Body of pancreas (tissue), 4 donors: ENCODE data around the gene IFT27. TPM values are rescaled to one million over a fixed set of nuclear protein-coding genes. Genes with fewer than 3 reads are reported as not detected.
A peak's percentile ranks its signal among the peaks of the same experiment; 100 is the strongest.

ENCODE experiments used
- ATAC-seq: fragments of 150-250 bp; one replicate; pipeline ENCODE4 v1.9.1; 2016
- DNase-seq, 4 donors: peaks; one replicate each; pipeline ENCODE4 v3.0.0-alpha.2; 2019
- H3K27ac ChIP-seq, 4 donors: fragments of 200-600 bp; sonication (generic); 1 replicate in 3 of 4; 2 replicates in 1 of 4; pipeline versions ENCODE4 v1.5.1 to v1.6.1; 2016 to 2019; ENCODE audit warnings: mild to moderate bottlenecking in 1 of 4, mixed read lengths in 1 of 4, moderate library complexity in 1 of 4
- H3K27me3 ChIP-seq, 2 donors: fragments of 200-600 bp; sonication (generic); one replicate each; pipeline ENCODE4 v1.6.0; 2016; ENCODE audit warnings: mild to moderate bottlenecking in 1 of 2
- H3K36me3 ChIP-seq, 2 donors: fragments of 200-600 bp; sonication (generic); replicated peaks in 1 of 2; 2 replicates each; pipeline ENCODE4 v1.5.1; 2016; ENCODE audit warnings: low read depth in 2 of 2; ENCODE audit not compliant: insufficient read depth in 1 of 2
- H3K4me1 ChIP-seq: fragments of 200-600 bp; sonication (generic); one replicate; pipeline ENCODE4 v1.6.0; 2016
- H3K4me3 ChIP-seq, 2 donors: fragments of 200-600 bp; sonication (generic); 1 replicate in 1 of 2; 2 replicates in 1 of 2; pipeline ENCODE4 v1.5.1; 2016 to 2019
- H3K9me3 ChIP-seq, 3 donors: fragments of 200-600 bp; sonication (generic); 1 replicate in 2 of 3; 2 replicates in 1 of 3; pipeline ENCODE4 v1.5.1; 2016
- POLR2A ChIP-seq, 3 donors: fragments of 450-650 bp; IDR thresholded peaks; one replicate each; pipeline ENCODE4 v1.6.1; 2016; ENCODE audit warnings: antibody characterized with exemption in 3 of 3, mild to moderate bottlenecking in 2 of 3
- WGBS, 2 donors: methylation state at CpG; one replicate each; pipeline ENCODE4 v1.1.5; 2017; 5-methylcytosine and 5-hydroxymethylcytosine counted together
- intact Hi-C: fragments of 100-400 bp; cut with DNase I; formaldehyde crosslinking; loops from one replicate; pipeline ENCODE4 v1.15.1; 2023
- total RNA-seq, 2 donors: library from RNA; depleted of rRNA; stranded (reverse); fragments of >200 nt; gene quantifications; one replicate each; pipeline ENCODE4 v1.1.0, GENCODE V29; 2016
- TF ChIP-seq, protein P1 (sequence below), 7 experiments: fragments of 450-650 bp in 4 of 7; fragments of 200-600 bp in 3 of 7; sonication (generic) in 3 of 7; IDR thresholded peaks; one replicate each; pipeline ENCODE4 v1.5.1; 2016 to 2019; ENCODE audit warnings: antibody characterized with exemption in 7 of 7

IFT27 gene
- total RNA-seq, 2 donors from 2014 or later, result 7.6 to 15.8 TPM

DNA sequence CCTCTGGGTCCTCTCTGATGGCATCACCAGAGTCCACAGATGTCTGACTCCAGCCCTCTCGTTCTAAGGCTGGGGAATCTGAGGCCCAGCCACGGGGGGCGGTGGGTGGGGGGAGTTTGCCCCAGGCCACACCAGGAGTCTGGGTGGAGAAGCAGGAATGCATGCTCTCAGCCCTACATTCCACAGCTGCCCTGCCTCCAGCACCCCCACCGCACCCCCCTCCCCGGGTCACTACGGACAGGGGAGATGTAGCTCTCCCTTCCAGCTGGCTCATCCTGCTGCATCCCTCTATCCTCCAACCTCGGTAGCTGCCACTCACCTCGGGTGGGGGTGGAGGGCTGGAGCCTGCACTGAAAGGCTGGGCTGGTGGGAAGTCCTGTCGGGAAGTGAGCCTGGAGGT, 43.2 kb upstream of the IFT27 start:
- H3K27me3 ChIP-seq, result peaks cover 0 to 34% of the 10 kb centered on the region in 2 donors
- H3K9me3 ChIP-seq, result no peaks in the 10 kb centered on the region
- 23 to 37% methylated on average over 2 to 9 of the region's 9 CpGs for WGBS, 2 donors

DNA sequence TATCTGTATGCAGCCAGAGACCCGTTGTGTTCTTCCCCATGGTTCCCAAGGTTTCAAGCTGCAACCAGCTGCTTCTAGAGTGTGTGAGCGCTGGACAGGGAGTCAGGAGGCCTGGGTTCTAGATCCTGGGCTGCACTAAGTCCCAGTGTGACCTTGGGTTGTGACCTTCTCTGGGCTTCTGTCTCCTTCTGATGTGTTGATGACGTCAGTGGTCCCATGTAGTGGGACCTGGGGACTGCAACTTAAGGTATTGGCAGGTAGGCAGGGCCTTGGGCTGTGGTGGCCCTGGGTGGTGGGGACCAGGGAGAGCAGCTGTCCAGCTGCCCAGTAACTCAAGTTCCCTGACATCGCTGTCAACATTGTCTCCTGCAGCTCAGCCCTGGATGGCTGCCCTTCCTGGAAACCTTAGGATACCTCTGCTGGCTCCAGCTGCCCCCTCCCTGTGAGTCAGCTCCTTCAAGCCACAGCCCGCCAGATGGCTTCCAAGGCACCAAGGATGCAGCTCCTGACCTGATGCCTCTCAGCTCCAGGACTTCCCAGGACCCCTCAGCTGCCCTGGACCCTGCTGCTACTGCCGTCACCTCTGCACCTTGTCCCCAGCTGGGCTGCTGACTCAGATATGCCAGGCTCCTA, 42.2 kb upstream of the IFT27 start:
- WGBS, 2 donors, result 37 to 69% methylated on average over 3 to 6 of the region's 6 CpGs
- intact Hi-C loops, result no loop called here
- TF ChIP-seq POLR2A (IDR thresholded peaks at IDR 0.05), result no peak
- TF ChIP-seq, protein P1, sequence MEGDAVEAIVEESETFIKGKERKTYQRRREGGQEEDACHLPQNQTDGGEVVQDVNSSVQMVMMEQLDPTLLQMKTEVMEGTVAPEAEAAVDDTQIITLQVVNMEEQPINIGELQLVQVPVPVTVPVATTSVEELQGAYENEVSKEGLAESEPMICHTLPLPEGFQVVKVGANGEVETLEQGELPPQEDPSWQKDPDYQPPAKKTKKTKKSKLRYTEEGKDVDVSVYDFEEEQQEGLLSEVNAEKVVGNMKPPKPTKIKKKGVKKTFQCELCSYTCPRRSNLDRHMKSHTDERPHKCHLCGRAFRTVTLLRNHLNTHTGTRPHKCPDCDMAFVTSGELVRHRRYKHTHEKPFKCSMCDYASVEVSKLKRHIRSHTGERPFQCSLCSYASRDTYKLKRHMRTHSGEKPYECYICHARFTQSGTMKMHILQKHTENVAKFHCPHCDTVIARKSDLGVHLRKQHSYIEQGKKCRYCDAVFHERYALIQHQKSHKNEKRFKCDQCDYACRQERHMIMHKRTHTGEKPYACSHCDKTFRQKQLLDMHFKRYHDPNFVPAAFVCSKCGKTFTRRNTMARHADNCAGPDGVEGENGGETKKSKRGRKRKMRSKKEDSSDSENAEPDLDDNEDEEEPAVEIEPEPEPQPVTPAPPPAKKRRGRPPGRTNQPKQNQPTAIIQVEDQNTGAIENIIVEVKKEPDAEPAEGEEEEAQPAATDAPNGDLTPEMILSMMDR (IDR thresholded peaks at IDR 0.05), result no peak

More for the DNA sequence above, 43.2 kb upstream of the IFT27 start:
- Histone ChIP-seq H3K36me3 (no peaks in the 10 kb centered on the region), H3K4me1 (peaks cover 21% of the 10 kb centered on the region), H3K27ac (no peak overlapping the region), H3K4me3 (no peak overlapping the region)
- DNase-seq, result no peak
- intact Hi-C loops, result no loop called here
- no peak for ATAC-seq
- no peak for TF ChIP-seq POLR2A (IDR thresholded peaks at IDR 0.05)
- TF ChIP-seq, protein P1 (IDR thresholded peaks at IDR 0.05), result no peak

GRCh38 chr22:36817525-36817848, 41.6 kb upstream of the IFT27 start:
- Histone ChIP-seq H3K9me3 (no peaks in the 10 kb centered on the region), H3K36me3 (no peaks in the 10 kb centered on the region), H3K4me3 (no peak overlapping the region), H3K27me3 (peaks cover 0 to 34% of the 10 kb centered on the region in 2 donors), H3K4me1 (peaks cover 21% of the 10 kb centered on the region), H3K27ac (no peak overlapping the region)
- intact Hi-C loops, result no loop called here
- no peak for ATAC-seq
- no peak for DNase-seq
- WGBS, 2 donors, result 29 to 32% methylated on average over 5 of the region's 5 CpGs
- no peak for TF ChIP-seq POLR2A (IDR thresholded peaks at IDR 0.05)
- TF ChIP-seq, protein P1 (IDR thresholded peaks at IDR 0.05), result no peak

More for the DNA sequence above, 42.2 kb upstream of the IFT27 start:
- H3K27ac ChIP-seq, result no peak overlapping the region
- ATAC-seq, result no peak
- no peaks in the 10 kb centered on the region for H3K36me3 ChIP-seq
- DNase-seq, result no peak
- H3K4me3 ChIP-seq, result no peak overlapping the region
- peaks cover 21% of the 10 kb centered on the region for H3K4me1 ChIP-seq
- no peaks in the 10 kb centered on the region for H3K9me3 ChIP-seq
- H3K27me3 ChIP-seq, result peaks cover 0 to 34% of the 10 kb centered on the region in 2 donors

DNA sequence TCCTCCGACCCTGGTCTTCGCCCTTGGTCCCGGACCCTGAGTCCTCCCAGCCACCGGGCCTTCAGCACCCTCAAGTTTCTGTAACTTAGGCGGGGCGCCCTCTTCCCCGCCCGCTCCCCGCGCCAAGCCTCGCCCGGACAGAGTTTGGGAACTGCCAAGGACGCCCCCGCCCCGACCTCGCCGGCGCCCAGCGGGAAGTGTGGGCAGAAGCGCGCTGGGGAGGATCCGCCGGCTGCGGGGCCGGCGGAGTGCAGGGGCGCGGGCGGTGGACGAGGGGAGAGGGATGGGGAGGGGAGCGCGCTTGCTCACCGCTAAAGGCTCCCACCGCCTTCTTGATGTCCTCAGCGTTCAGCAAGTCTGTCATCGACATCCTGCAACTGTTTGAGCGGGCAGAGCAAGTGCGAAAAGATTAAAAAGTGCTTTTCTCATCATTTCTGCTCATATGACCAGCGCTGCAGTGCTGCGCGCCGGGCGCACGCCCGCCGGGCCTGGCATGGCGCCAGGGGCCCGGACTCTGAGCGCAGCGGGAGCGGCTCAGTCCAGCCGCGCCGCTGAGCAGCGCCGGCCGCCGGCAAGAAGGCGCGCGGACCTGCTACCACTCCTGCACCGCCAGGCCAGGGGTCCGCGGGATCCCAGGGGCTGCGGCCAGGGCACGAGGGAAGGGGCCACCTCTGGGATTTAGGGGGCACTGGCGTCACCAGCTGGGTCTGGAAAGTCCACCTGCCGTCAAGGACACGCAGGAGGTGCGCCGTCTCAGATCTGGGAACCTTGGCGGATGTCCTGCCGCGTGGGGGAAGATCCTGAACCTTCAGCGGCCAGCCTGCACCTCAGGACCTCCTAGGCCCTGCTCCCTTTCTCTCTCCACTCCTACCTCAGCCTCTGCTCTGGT, 41.0 kb upstream of the IFT27 start, which contains the start of gene PVALB:
TSS of gene PVALB (minus strand) at position 400 of the 889 bp plus-strand sequence. CDS start at position 370, 30 bp downstream.
- peaks cover 0 to 34% of the 10 kb centered on the region in 2 donors for H3K27me3 ChIP-seq
- H3K27ac ChIP-seq, result no peak within 1 kb of the TSS

More for the DNA sequence above, 41.0 kb upstream of the IFT27 start, which contains the start of gene PVALB:
- Histone ChIP-seq H3K4me3 (no peak within 1 kb of the TSS), H3K36me3 (no peaks in the 10 kb centered on the region), H3K9me3 (no peaks in the 10 kb centered on the region), H3K4me1 (peaks cover 21% of the 10 kb centered on the region)
- peak; percentile 78 for ATAC-seq
- DNase-seq, result peak; percentile 6 to 44 (median 24)
- intact Hi-C loops, result no loop called here
- WGBS, 2 donors, result 0 to 2% methylated on average over 17 to 71 of the region's 75 CpGs
- TF ChIP-seq, protein P1 (IDR thresholded peaks at IDR 0.05), result peak in 1 of 7 experiments; percentile 7
- TF ChIP-seq POLR2A (IDR thresholded peaks at IDR 0.05), result no peak
